H1 (cell line): ENCODE measurements around the gene PITPNC1.

Source experiments
- GABPA ChIP-seq: IDR thresholded peaks from 2 replicates; pipeline ENCODE4 v1.6.1; 2011; ENCODE audit warnings: mild to moderate bottlenecking, low read length, moderate library complexity, borderline replicate concordance; ENCODE audit not compliant: insufficient read depth
- KDM5A ChIP-seq: fragments of 200-600 bp; IDR thresholded peaks from 2 replicates; pipeline ENCODE4 v1.7.1; 2012; ENCODE audit warnings: mild to moderate bottlenecking, low read length, inconsistent platforms, mixed read lengths
- POLR2A ChIP-seq, 2 experiments: IDR thresholded peaks; 1 replicate in 1 of 2; 2 replicates in 1 of 2; pipeline ENCODE4 v1.6.1; 2011; ENCODE audit warnings: low read depth in 2 of 2, low read length in 2 of 2, mild to moderate bottlenecking in 2 of 2; ENCODE audit errors: control extremely low read depth in 1 of 2
- TAF1 ChIP-seq: IDR thresholded peaks from 2 replicates; pipeline ENCODE4 v1.6.1; 2011; ENCODE audit warnings: mild to moderate bottlenecking, low read depth, low read length
- TBP ChIP-seq: IDR thresholded peaks from 2 replicates; pipeline ENCODE4 v1.6.1; 2011; ENCODE audit warnings: low read depth, low read length, improper control_type of control experiment
- TF ChIP-seq, protein P1 (sequence below), 3 experiments: IDR thresholded peaks; 1 replicate in 2 of 3; 2 replicates in 1 of 3; pipeline versions ENCODE4 v1.5.1 to v1.6.1; 2011; ENCODE audit warnings: low read length in 3 of 3, mild to moderate bottlenecking in 3 of 3, inconsistent platforms in 2 of 3, low read depth in 1 of 3, moderate library complexity in 1 of 3; ENCODE audit not compliant: insufficient read depth in 1 of 3; ENCODE audit errors: control extremely low read depth in 1 of 3

DNA sequence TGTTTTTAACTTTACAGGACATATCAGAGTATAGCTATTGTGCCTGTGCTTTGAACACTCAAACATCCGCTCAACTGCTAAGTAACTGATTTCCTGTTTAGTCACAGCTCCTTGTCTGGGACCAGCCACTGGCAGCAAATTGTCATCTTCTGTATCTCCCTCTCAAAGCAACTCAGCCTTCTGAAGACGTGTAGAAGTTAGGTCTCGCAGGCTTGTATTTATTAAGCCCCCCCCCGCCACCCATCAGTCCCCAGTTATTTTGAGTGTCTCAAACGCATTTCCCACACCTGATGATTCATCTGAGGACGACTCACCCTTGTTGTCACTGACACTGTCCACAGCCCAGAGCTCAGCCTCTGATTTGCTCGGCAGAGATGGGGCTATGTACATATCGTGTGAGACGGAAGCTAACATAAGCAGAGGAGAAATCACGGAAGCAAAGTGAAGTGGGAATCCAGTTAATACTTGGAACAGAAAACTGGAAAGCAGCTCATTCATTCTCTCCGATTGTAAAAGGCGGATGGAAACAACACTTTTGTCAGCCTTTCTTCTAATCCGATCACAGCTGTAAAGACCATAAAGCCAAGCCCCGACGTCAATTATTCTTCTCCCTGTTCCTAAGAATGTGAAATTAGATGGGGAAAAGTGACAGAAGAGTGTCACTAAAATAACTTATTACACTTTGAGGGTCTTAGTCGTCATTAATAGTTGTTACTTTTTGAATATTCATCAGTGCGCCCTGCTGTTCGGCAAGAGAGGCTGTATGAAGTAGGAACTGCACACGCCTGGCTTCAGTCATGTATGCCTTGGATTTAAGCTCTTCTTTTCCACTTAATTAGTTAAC lies 64.2 kb downstream of the PITPNC1 start:
- TF ChIP-seq TBP (no peak), TAF1 (no peak), GABPA (no peak), KDM5A (no peak), POLR2A (IDR thresholded peaks at IDR 0.05; ENCODE audit: control extremely low read depth in 1 of 2, low read depth in 2 of 2, low read length in 2 of 2) (no peak)
- TF ChIP-seq, protein P1, sequence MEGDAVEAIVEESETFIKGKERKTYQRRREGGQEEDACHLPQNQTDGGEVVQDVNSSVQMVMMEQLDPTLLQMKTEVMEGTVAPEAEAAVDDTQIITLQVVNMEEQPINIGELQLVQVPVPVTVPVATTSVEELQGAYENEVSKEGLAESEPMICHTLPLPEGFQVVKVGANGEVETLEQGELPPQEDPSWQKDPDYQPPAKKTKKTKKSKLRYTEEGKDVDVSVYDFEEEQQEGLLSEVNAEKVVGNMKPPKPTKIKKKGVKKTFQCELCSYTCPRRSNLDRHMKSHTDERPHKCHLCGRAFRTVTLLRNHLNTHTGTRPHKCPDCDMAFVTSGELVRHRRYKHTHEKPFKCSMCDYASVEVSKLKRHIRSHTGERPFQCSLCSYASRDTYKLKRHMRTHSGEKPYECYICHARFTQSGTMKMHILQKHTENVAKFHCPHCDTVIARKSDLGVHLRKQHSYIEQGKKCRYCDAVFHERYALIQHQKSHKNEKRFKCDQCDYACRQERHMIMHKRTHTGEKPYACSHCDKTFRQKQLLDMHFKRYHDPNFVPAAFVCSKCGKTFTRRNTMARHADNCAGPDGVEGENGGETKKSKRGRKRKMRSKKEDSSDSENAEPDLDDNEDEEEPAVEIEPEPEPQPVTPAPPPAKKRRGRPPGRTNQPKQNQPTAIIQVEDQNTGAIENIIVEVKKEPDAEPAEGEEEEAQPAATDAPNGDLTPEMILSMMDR (IDR thresholded peaks at IDR 0.05; ENCODE audit: control extremely low read depth in 1 of 3, insufficient read depth in 1 of 3, low read depth in 1 of 3, low read length in 3 of 3) = no peak
